Activated CD8-positive, alpha-beta T cell treated with anti-CD3 and anti-CD28 coated beads, Interleukin-2, amount 10 ng/mL, durations not matched to agents 7 days and 5 days (primary cell): ENCODE measurements around the gene HUS1. TPM values are rescaled to one million over a fixed set of nuclear protein-coding genes. Genes with fewer than 3 reads are reported as not detected.
"Not testable (repeated sequence)": the region's sequence is repeated elsewhere in the genome, so short reads cannot be mapped to it uniquely, and the experiment has no call there.

Experiments used
- ATAC-seq: fragments of 150-1000 bp; cut with Tn5 transposase; one replicate; pipeline ENCODE4 v1.10.0; 2021; ENCODE audit warnings: moderate library complexity
- CTCF ChIA-PET: fragments of 350-600 bp; sonication (Branson Sonifier 250); formaldehyde crosslinking; loops from one replicate; lab custom pipeline; 2021; ENCODE audit warnings: antibody characterized with exemption; lab: Charles Lee
- POLR2A ChIA-PET: fragments of 350-600 bp; sonication (Branson Sonifier 250); formaldehyde crosslinking; loops from one replicate; lab custom pipeline; 2021; ENCODE audit warnings: antibody characterized with exemption; lab: Charles Lee
- DNase-seq: peaks from one replicate; pipeline ENCODE4 v3.0.0-alpha.2; 2020
- H3K27ac Mint-ChIP-seq: one replicate; pipeline ENCODE4 v1.8.0; 2021; ENCODE audit warnings: mild to moderate bottlenecking, mixed read lengths
- H3K27me3 Mint-ChIP-seq: one replicate; pipeline ENCODE4 v1.8.0; 2021; ENCODE audit warnings: low read depth, mixed read lengths
- H3K36me3 Mint-ChIP-seq: one replicate; pipeline ENCODE4 v1.8.0; 2021; ENCODE audit warnings: low read depth, mixed read lengths
- H3K4me1 Mint-ChIP-seq: one replicate; pipeline ENCODE4 v1.8.0; 2021; ENCODE audit warnings: low read depth, mixed read lengths
- H3K4me3 Mint-ChIP-seq: one replicate; pipeline ENCODE4 v1.8.0; 2021; ENCODE audit warnings: mild to moderate bottlenecking, mixed read lengths
- H3K9me3 Mint-ChIP-seq: one replicate; pipeline ENCODE4 v1.8.0; 2022; ENCODE audit warnings: mixed read lengths; ENCODE audit not compliant: insufficient read depth
- total RNA-seq, 2 experiments: library from RNA; stranded (reverse); gene quantifications; one replicate each; pipeline ENCODE4 v1.2.3, GENCODE V29; 2021

HUS1 gene
- total RNA-seq, 2 experiments from 2014 or later: 28.9 to 31.6 TPM

DNA sequence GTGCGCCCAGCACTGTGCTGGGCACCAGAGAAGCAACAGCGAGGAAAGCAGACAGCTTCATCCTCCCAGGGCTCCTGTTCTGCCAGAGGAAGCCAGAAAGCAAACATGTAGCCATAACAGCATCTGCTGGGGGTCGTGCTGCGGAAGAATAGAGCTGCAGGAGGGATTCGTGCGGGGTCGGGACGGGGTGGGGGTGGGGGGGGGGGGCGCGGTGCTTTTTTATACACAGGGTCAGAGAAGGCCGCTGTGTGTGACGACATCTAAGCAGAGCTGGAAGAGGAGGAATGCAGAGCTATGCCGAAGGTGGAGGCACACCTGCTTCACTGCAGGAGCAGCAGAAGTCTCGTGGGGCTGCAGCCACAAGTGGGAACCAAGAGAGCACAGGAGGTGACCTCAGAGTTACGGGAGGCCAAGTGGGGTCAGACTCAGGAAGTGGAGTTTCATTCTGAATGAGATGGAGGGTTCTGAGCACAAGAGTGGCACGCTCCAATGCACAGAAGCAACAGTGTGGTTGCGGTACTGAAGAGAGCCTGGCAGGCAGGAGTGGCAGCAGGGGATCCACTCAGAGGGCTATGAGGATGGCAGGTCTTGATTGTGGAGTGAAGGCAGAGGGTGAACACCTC is 42.2 kb downstream of the HUS1 start:
- ChIA-PET CTCF (interaction anchor here (1.0 kb wide), 1 partner anchor 8 kb away, joined by 4 read pairs; no protein-coding TSS in a partner anchor), POLR2A (interaction anchor here (0.6 kb wide), 1 partner anchor 646 kb away, joined by 3 read pairs; no protein-coding TSS in a partner anchor)
- H3K27ac Mint-ChIP-seq: no peak overlapping the region
- peaks cover 7% of the 10 kb centered on the region for H3K4me1 Mint-ChIP-seq
- DNase-seq (no peak), ATAC-seq (no peak)
- no peak overlapping the region for H3K4me3 Mint-ChIP-seq
- no peaks in the 10 kb centered on the region for H3K27me3 Mint-ChIP-seq
- no peaks in the 10 kb centered on the region for H3K9me3 Mint-ChIP-seq
- H3K36me3 Mint-ChIP-seq: no peaks in the 10 kb centered on the region

DNA sequence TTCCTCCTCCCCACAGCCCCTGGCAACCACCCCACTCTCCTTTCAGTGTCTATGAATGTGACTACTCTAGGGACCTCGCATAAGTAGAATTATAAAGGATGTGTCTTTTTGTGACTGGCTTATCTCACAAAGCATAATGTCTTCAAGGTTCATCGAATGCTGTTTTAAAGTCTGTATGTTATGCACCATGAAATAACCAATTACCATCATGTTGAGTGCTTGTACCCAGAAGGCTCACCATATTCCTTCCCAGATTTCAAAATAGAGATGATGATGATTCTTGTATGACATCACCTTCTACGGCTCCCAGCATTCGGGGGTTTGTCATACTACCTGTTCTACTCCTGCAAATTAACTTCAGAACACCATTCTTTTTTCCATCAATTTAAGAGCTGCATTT is 43.1 kb downstream of the HUS1 start:
- no peaks in the 10 kb centered on the region for H3K27me3 Mint-ChIP-seq
- peaks cover 7% of the 10 kb centered on the region for H3K4me1 Mint-ChIP-seq
- ChIA-PET POLR2A (no interaction called here), CTCF (interaction anchor here (1.0 kb wide), 1 partner anchor 9 kb away, joined by 4 read pairs; no protein-coding TSS in a partner anchor)
- H3K4me3 Mint-ChIP-seq: no peak overlapping the region
- no peak overlapping the region for H3K27ac Mint-ChIP-seq
- H3K9me3 Mint-ChIP-seq: no peaks in the 10 kb centered on the region
- ATAC-seq (no peak), DNase-seq (no peak)
- no peaks in the 10 kb centered on the region for H3K36me3 Mint-ChIP-seq

DNA sequence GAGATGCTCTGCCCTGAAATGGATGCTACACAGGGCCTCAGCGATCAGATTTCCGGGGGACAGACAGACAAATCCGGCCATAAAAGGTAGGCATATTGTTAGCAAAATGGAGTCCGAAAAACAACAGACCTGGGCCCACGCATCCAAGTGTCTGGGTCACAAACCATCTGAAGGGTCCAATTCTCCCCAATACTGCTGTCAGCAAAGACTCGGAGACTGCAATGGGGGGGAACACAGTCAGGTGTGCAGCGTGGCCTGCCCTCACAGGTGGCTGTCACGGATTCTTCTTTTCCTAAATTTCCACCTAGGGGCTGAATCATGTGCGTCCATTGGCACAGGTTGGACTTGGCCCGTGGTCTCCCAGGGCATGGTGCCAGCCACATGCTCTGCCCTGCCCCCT is 44.1 kb downstream of the HUS1 start:
- POLR2A ChIA-PET: no interaction called here
- peaks cover 7% of the 10 kb centered on the region for H3K4me1 Mint-ChIP-seq
- CTCF ChIA-PET: no interaction called here
- no peak for DNase-seq
- no peaks in the 10 kb centered on the region for H3K27me3 Mint-ChIP-seq
- H3K27ac Mint-ChIP-seq: no peak overlapping the region
- no peak for ATAC-seq
- H3K36me3 Mint-ChIP-seq: no peaks in the 10 kb centered on the region
- no peaks in the 10 kb centered on the region for H3K9me3 Mint-ChIP-seq
- no peak overlapping the region for H3K4me3 Mint-ChIP-seq

- Mint-ChIP-seq H3K27ac (no peak overlapping the region), H3K4me1 (peaks cover 7% of the 10 kb centered on the region), H3K4me3 (no peak overlapping the region), H3K9me3 (no peaks in the 10 kb centered on the region), H3K36me3 (no peaks in the 10 kb centered on the region), H3K27me3 (no peaks in the 10 kb centered on the region)
- ATAC-seq: no peak
- ChIA-PET POLR2A (no interaction called here), CTCF (interaction anchor here (1.1 kb wide), 1 partner anchor 10 kb away, joined by 5 read pairs; no protein-coding TSS in a partner anchor)
- DNase-seq: no peak
Observed at GRCh38 chr7:47934831-47935230, 44.6 kb downstream of the HUS1 start.

- DNase-seq (no peak), ATAC-seq (no peak)
- H3K4me3 Mint-ChIP-seq: no peak overlapping the region
- peaks cover 7% of the 10 kb centered on the region for H3K4me1 Mint-ChIP-seq
- ChIA-PET CTCF (no interaction called here), POLR2A (no interaction called here)
- no peaks in the 10 kb centered on the region for H3K9me3 Mint-ChIP-seq
- H3K27ac Mint-ChIP-seq: no peak overlapping the region
- H3K27me3 Mint-ChIP-seq: no peaks in the 10 kb centered on the region
- no peaks in the 10 kb centered on the region for H3K36me3 Mint-ChIP-seq
Observed at GRCh38 chr7:47933215-47933614, 46.2 kb downstream of the HUS1 start.

- Mint-ChIP-seq H3K9me3 (no peaks in the 10 kb centered on the region), H3K4me3 (no peak overlapping the region), H3K36me3 (no peaks in the 10 kb centered on the region), H3K27me3 (no peaks in the 10 kb centered on the region), H3K4me1 (peaks cover 4% of the 10 kb centered on the region), H3K27ac (no peak overlapping the region)
- ATAC-seq (no peak), DNase-seq (no peak)
- ChIA-PET CTCF (no interaction called here), POLR2A (no interaction called here)
Observed at GRCh38 chr7:47932466-47933037, 46.9 kb downstream of the HUS1 start.

DNA sequence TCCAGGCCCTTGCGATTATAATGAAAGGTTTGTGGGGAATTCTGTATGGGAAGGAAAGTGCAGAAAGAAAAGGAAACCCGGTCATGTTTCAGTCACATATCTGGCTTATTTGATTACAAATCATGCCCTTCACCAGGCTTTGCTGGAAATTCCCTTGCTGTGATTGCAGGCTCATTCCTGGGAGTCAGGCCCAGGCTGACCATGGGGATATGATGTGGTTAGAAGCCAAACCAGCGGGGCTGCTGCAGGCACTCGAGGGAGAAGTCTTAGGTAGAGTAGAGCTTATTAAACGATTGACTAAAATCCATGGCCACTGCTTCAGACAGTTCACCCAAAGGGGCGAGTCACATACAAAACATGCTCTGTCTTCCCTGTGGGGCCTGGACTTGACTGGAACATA is 47.4 kb downstream of the HUS1 start:
- Mint-ChIP-seq H3K9me3 (no peaks in the 10 kb centered on the region), H3K4me3 (no peak overlapping the region), H3K36me3 (no peaks in the 10 kb centered on the region), H3K4me1 (no peaks in the 10 kb centered on the region), H3K27me3 (no peaks in the 10 kb centered on the region), H3K27ac (no peak overlapping the region)
- ChIA-PET CTCF (interaction anchor here (1.1 kb wide), 1 partner anchor 13 kb away, joined by 3 read pairs; no protein-coding TSS in a partner anchor), POLR2A (no interaction called here)
- ATAC-seq (no peak), DNase-seq (no peak)

GRCh38 chr7:47931005-47932004 is 48.1 kb downstream of the HUS1 start:
- ChIA-PET CTCF (interaction anchor here (1.1 kb wide), 1 partner anchor 14 kb away, joined by 3 read pairs; no protein-coding TSS in a partner anchor), POLR2A (no interaction called here)
- H3K4me3 Mint-ChIP-seq: no peak overlapping the region
- no peaks in the 10 kb centered on the region for H3K9me3 Mint-ChIP-seq
- DNase-seq (no peak), ATAC-seq (no peak)
- no peaks in the 10 kb centered on the region for H3K27me3 Mint-ChIP-seq
- H3K27ac Mint-ChIP-seq: no peak overlapping the region
- no peaks in the 10 kb centered on the region for H3K4me1 Mint-ChIP-seq
- no peaks in the 10 kb centered on the region for H3K36me3 Mint-ChIP-seq

DNA sequence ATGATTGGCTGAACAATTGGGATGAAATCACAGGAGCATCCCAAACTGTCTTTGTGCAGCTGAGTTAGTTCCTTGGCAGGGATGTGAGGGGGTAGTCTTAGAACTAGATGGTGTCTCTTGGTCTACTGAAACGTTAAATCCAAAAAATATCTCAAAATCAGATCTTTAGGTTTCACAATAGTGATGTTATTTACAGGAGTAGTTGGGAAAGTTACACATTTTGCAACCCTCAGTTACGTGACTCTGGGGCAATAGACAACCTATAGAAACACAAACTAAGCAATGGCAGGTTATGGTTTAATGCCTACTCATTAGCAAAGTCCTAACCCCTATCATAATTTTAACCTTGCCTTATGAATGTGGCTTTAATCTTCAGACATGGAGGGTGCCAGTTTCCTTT is 55.1 kb downstream of the HUS1 start:
- H3K27me3 Mint-ChIP-seq: peaks cover 6% of the 10 kb centered on the region
- POLR2A ChIA-PET: no interaction called here

GRCh38 chr7:47923081-47923875 is 56.1 kb downstream of the HUS1 start:
- H3K27me3 Mint-ChIP-seq, POLR2A ChIA-PET, DNase-seq, H3K9me3 Mint-ChIP-seq, H3K27ac Mint-ChIP-seq, H3K36me3 Mint-ChIP-seq, ATAC-seq, H3K4me3 Mint-ChIP-seq, H3K4me1 Mint-ChIP-seq, CTCF ChIA-PET: not testable (repeated sequence)

More for the DNA sequence above, 55.1 kb downstream of the HUS1 start:
- H3K4me1 Mint-ChIP-seq: no peaks in the 10 kb centered on the region
- no peaks in the 10 kb centered on the region for H3K9me3 Mint-ChIP-seq
- no peak for ATAC-seq
- CTCF ChIA-PET: no interaction called here
- H3K36me3 Mint-ChIP-seq: no peaks in the 10 kb centered on the region
- H3K4me3 Mint-ChIP-seq: no peak overlapping the region
- no peak for DNase-seq
- no peak overlapping the region for H3K27ac Mint-ChIP-seq

GRCh38 chr7:47916514-47916913 is 62.9 kb downstream of the HUS1 start:
- H3K9me3 Mint-ChIP-seq, CTCF ChIA-PET, ATAC-seq, POLR2A ChIA-PET, H3K4me1 Mint-ChIP-seq, DNase-seq, H3K4me3 Mint-ChIP-seq, H3K27ac Mint-ChIP-seq, H3K36me3 Mint-ChIP-seq: not testable (repeated sequence)
- peaks cover 15% of the 10 kb centered on the region for H3K27me3 Mint-ChIP-seq
